HepG2 (cell line): Measurements from ENCODE around the gene PITPNM2. TPM values are rescaled to one million over a fixed set of nuclear protein-coding genes. Genes with fewer than 3 reads are reported as not detected.

ENCODE experiments used
- ATAC-seq: fragments of 200-7000 bp; cut with Tn5 transposase; 3 replicates; pipeline ENCODE4 v1.9.1; 2020; ENCODE audit warnings: mild to moderate bottlenecking, moderate library complexity
- BruUV-seq: library from RNA; stranded (reverse); fragments of 400-500 nt; replicated peaks from 2 replicates; lab custom pipeline; 2021; lab: Mats Ljungman, UMichigan
- CTCF ChIA-PET: fragments of 300-600 bp; formaldehyde crosslinking; extraction: SDS; loops from one replicate; lab custom pipeline; 2021; ENCODE audit warnings: low total read pairs, inconsistent platforms, low intra/inter-chr PET ratio; lab: Yijun Ruan, JAX
- POLR2A ChIA-PET: fragments of 350-600 bp; sonication (Branson Sonifier 250); formaldehyde crosslinking; loops from one replicate; lab custom pipeline; 2020; ENCODE audit warnings: antibody characterized with exemption, inconsistent platforms; lab: Yijun Ruan, JAX
- DNase-seq: peaks from one replicate; pipeline ENCODE4 v3.0.0-alpha.2; 2015; ENCODE audit warnings: low spot score
- FAIRE-seq: peaks from 3 replicates; lab custom pipeline; 2011; peaks lifted over from hg19 to GRCh38; lab: Jason Lieb, UNC
- H2AFZ ChIP-seq: one replicate; pipeline ENCODE4 v1.6.1; 2011; ENCODE audit warnings: low read length, inconsistent platforms
- H3K27ac ChIP-seq: fragments of 300-600 bp; 3 replicates; pipeline ENCODE4 v1.8.0; 2011; ENCODE audit warnings: mixed run types, mild to moderate bottlenecking, mixed read lengths, low read length, inconsistent platforms; ENCODE audit not compliant: insufficient read depth; ENCODE audit errors: extremely low read length
- H3K27me3 ChIP-seq, 2 experiments: fragments of 200-600 bp in 1 of 2; 2 replicates in 1 of 2; 3 replicates in 1 of 2; pipeline versions ENCODE4 v1.6.0 to v1.8.0; 2011; ENCODE audit warnings: low read length in 2 of 2, mild to moderate bottlenecking in 2 of 2, moderate library complexity in 2 of 2, inconsistent platforms in 1 of 2; ENCODE audit not compliant: insufficient read depth in 2 of 2, control insufficient read depth in 1 of 2
- H3K36me3 ChIP-seq, 2 experiments: fragments of 200-600 bp in 1 of 2; replicated peaks in 1 of 2; 2 replicates in 1 of 2; 3 replicates in 1 of 2; pipeline versions ENCODE4 v1.5.1 to v1.8.0; 2011; ENCODE audit warnings: low read length in 2 of 2, inconsistent platforms in 1 of 2; ENCODE audit not compliant: insufficient read depth in 2 of 2, control insufficient read depth in 1 of 2
- H3K4me1 ChIP-seq: 2 replicates; pipeline ENCODE4 v1.5.1; 2012; ENCODE audit warnings: low read length, inconsistent platforms; ENCODE audit not compliant: insufficient read depth
- H3K4me2 ChIP-seq: 2 replicates; pipeline ENCODE4 v1.6.0; 2011; ENCODE audit warnings: low read depth, low read length, inconsistent platforms
- H3K4me3 ChIP-seq, 3 experiments: fragments of 200-600 bp in 1 of 3; sonication (generic), shearing (Covaris generic) in 1 of 3; replicated peaks in 1 of 3; 2 replicates each; pipeline ENCODE4 v1.5.1; 2011 to 2016; ENCODE audit warnings: low read length in 3 of 3, inconsistent platforms in 2 of 3, low read depth in 2 of 3, mild to moderate bottlenecking in 2 of 3, control low read depth in 1 of 3, mixed read lengths in 1 of 3; ENCODE audit not compliant: insufficient read depth in 1 of 3
- H3K79me2 ChIP-seq: one replicate; pipeline ENCODE4 v1.6.1; 2011; ENCODE audit warnings: low read length, inconsistent platforms; ENCODE audit not compliant: insufficient read depth
- H3K9ac ChIP-seq: 2 replicates; pipeline ENCODE4 v1.6.0; 2011; ENCODE audit warnings: mild to moderate bottlenecking, low read depth, low read length, inconsistent platforms; ENCODE audit not compliant: insufficient read depth
- H3K9me3 ChIP-seq: 2 replicates; pipeline ENCODE4 v1.5.1; 2012; ENCODE audit warnings: mild to moderate bottlenecking, low read length
- H4K20me1 ChIP-seq: 2 replicates; pipeline ENCODE4 v1.6.0; 2011; ENCODE audit warnings: inconsistent platforms, mild to moderate bottlenecking, low read length, moderate library complexity; ENCODE audit not compliant: insufficient read depth
- GLI4 ChIP-seq: sonication (generic); formaldehyde crosslinking; IDR thresholded peaks from 2 replicates; pipeline ENCODE4 v1.5.1; 2020; ENCODE audit warnings: missing genetic modification reagents, mild to moderate bottlenecking, moderate library complexity, borderline replicate concordance
- HNRNPUL1 ChIP-seq: fragments of 200-400 bp; formaldehyde crosslinking; IDR thresholded peaks from 2 replicates; pipeline ENCODE4 v1.6.1; 2017; ENCODE audit warnings: low read depth, mild to moderate bottlenecking, low read length, moderate library complexity
- NFE2L1 ChIP-seq: sonication (generic); formaldehyde crosslinking; IDR thresholded peaks from 2 replicates; pipeline ENCODE4 v1.4.0; 2020; ENCODE audit warnings: missing genetic modification reagents, mild to moderate bottlenecking, borderline replicate concordance
- NFKB2 ChIP-seq: sonication (generic); formaldehyde crosslinking; IDR thresholded peaks from 2 replicates; pipeline ENCODE4 v1.4.0; 2020; ENCODE audit warnings: missing genetic modification reagents, borderline replicate concordance
- NKX3-1 ChIP-seq: sonication (generic); formaldehyde crosslinking; IDR thresholded peaks from 2 replicates; pipeline ENCODE4 v1.5.0; 2020; ENCODE audit warnings: missing genetic modification reagents
- NR2F2 ChIP-seq: IDR thresholded peaks from 2 replicates; pipeline ENCODE4 v1.6.1; 2012; ENCODE audit warnings: low read depth, inconsistent platforms, borderline replicate concordance
- RORA ChIP-seq: sonication (generic); formaldehyde crosslinking; IDR thresholded peaks from 2 replicates; pipeline ENCODE4 v1.5.0; 2020; ENCODE audit warnings: mild to moderate bottlenecking, missing genetic modification reagents, moderate library complexity
- SATB2 ChIP-seq: sonication (generic); formaldehyde crosslinking; IDR thresholded peaks from 2 replicates; pipeline ENCODE4 v1.5.0; 2020; ENCODE audit warnings: missing genetic modification reagents
- SSRP1 ChIP-seq: IDR thresholded peaks from 2 replicates; pipeline ENCODE4 v1.6.1; 2016; ENCODE audit warnings: control low read depth
- TBP ChIP-seq: sonication (generic); formaldehyde crosslinking; IDR thresholded peaks from 2 replicates; pipeline ENCODE4 v1.5.0; 2020; ENCODE audit warnings: missing genetic modification reagents
- ZNF878 ChIP-seq: sonication (generic); formaldehyde crosslinking; IDR thresholded peaks from 2 replicates; pipeline ENCODE4 v1.8.1; 2023; ENCODE audit warnings: mild to moderate bottlenecking, missing genetic modification reagents, moderate library complexity
- WGBS: methylation state at CpG from one replicate; pipeline ENCODE4 v1.1.6; 2017; ENCODE audit warnings: low lambda C conversion rate; 5-methylcytosine and 5-hydroxymethylcytosine counted together
- in situ Hi-C: cut with HindIII; loops from 2 replicates; pipeline ENCODE4 v1.10.0; 2017; ENCODE audit warnings: low pct_unique_long_range_greater_than_20kb; ENCODE audit not compliant: extremely low pct_ligation_motif_present
- intact Hi-C: fragments of 100-400 bp; cut with micrococcal nuclease; formaldehyde crosslinking; loops from one replicate; pipeline ENCODE4 v1.10.0; 2022; ENCODE audit not compliant: unreplicated experiment
- polyA plus RNA-seq, 8 experiments: library from polyadenylated mRNA; depleted of rRNA in 3 of 8; stranded (reverse) in 7 of 8; unstranded in 1 of 8; fragments of >200 nt; fragmentation: Illumina TruSeq in 4 of 8; extraction: Trizol in 4 of 8; gene quantifications; 2 replicates each; pipeline versions ENCODE4 v1.2.1 to v1.2.3, GENCODE V29; 2011 to 2016; ENCODE audit warnings: low read depth in 4 of 8, missing spikeins in 1 of 8, mixed read lengths in 1 of 8; ENCODE audit not compliant: insufficient read depth in 1 of 8
- total RNA-seq, 5 experiments: library from RNA; depleted of rRNA; stranded (reverse); fragments of >200 nt; fragmentation: Illumina TruSeq; extraction: Trizol; gene quantifications; 2 replicates each; pipeline ENCODE4 v1.2.3, GENCODE V29; 2016; ENCODE audit warnings: low read depth in 1 of 5
- TF ChIP-seq, protein P1 (sequence below): sonication (generic); formaldehyde crosslinking; IDR thresholded peaks from 2 replicates; pipeline ENCODE4 v1.4.0; 2020; ENCODE audit warnings: mild to moderate bottlenecking, missing genetic modification reagents
- TF ChIP-seq, protein P2 (sequence below): sonication (generic); formaldehyde crosslinking; IDR thresholded peaks from 2 replicates; pipeline ENCODE4 v1.4.0; 2020; ENCODE audit warnings: missing genetic modification reagents

Gene PITPNM2
- total and polyA plus RNA-seq, 2 of the 13 experiments (the other 11 are each of a cell fraction or from before 2014, with no cell fraction given): 4.2 to 5.3 TPM

DNA sequence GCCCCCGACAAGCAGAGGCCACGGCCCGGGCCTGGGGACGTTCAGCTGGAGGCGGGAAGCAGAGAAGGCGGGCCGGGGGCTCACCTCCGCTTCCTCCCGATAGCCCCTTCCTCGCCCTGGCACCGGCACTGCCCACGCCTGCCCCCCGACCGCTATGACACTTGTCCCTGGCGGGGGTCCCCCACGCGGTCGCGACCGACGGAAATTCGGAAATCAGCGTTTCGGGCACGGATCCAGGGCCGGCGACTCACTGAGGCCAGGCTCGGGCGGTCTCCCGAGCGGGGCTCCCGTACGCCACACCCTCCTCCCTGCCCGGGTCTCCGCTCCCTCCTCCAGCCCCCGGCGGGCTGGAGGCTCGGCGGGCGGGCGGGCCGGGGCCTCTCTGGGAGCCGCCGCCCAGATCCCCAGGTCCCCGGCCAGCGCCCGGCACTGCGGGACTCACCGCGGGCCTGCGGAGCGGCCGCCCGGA is 581 bp downstream of the PITPNM2 start (continued):
- TF ChIP-seq TBP (CRISPR knock-in tag) (no peak), RORA (no peak), SATB2 (no peak), NR2F2 (no peak), HNRNPUL1 (no peak), GLI4 (CRISPR knock-in tag) (no peak)

DNA sequence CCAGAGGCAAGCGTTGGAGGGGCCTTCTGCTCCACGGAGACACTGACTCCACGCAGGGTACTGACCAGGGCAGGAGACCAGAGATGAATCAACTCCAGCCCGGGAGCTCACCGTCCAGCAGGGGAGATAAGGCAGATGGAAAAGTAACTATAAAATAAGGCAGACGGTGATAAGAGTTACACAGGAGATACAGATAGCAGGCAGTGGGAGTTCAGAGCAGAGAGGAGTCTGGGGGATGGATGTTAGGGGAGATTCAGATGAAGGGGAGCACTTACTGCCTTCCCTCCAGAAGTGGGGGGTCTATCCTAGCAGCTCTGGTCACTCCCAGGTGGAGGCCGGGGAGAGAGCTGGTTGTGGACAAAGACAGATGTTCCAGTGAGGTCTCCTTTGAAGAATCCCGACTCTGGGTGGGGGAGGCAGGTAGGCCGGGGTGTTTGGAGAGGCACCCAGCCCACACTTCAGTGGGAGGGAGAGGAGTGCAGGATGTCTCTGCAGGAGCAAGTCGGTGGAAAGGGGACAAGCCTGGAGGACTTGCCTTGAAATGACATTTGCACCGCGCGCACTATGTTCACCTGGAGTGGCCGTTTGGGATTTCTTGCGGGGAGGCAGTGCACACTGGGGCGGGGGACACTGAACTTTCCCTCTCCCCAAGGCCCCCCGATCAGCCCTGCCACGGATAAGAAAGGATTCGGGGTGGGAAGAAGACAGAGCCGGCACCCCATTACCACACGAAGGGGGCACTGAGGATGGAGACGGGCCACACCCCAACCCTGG is 1.2 kb downstream of the PITPNM2 start:
- Histone ChIP-seq H3K27me3 (no peaks in the 10 kb centered on the region), H3K4me1 (peaks cover 73% of the 10 kb centered on the region), H3K9me3 (no peaks in the 10 kb centered on the region), H3K4me3 (peak overlapping the region; percentile 72 to 98 (median 95)), H3K9ac (peak overlapping the region; percentile 85), H2AFZ (no peak overlapping the region), H3K79me2 (peaks cover 40% of the 10 kb centered on the region), H3K27ac (peak overlapping the region; percentile 49), H3K4me2 (peak overlapping the region; percentile 90), H3K36me3 (no peaks in the 10 kb centered on the region), H4K20me1 (no peaks in the 10 kb centered on the region)
- ATAC-seq (peak; percentile 29), DNase-seq (no peak), FAIRE-seq (no peak)
- in situ Hi-C loops (no loop called here), intact Hi-C loops (loop anchor here (5.0 kb wide), 1 partner anchor 107 kb away; no protein-coding TSS in a partner anchor)
- ChIA-PET POLR2A (interaction anchor here (0.6 to 1.7 kb wide), 3 partner anchors 9 to 23 kb away, joined by 4 to 9 read pairs (median 4); no protein-coding TSS in a partner anchor), CTCF (no interaction called here)
- TSS peak; percentile 45 for BruUV-seq
- 19% methylated on average over 13 of the region's 22 CpGs for WGBS
- TF ChIP-seq, protein P1, sequence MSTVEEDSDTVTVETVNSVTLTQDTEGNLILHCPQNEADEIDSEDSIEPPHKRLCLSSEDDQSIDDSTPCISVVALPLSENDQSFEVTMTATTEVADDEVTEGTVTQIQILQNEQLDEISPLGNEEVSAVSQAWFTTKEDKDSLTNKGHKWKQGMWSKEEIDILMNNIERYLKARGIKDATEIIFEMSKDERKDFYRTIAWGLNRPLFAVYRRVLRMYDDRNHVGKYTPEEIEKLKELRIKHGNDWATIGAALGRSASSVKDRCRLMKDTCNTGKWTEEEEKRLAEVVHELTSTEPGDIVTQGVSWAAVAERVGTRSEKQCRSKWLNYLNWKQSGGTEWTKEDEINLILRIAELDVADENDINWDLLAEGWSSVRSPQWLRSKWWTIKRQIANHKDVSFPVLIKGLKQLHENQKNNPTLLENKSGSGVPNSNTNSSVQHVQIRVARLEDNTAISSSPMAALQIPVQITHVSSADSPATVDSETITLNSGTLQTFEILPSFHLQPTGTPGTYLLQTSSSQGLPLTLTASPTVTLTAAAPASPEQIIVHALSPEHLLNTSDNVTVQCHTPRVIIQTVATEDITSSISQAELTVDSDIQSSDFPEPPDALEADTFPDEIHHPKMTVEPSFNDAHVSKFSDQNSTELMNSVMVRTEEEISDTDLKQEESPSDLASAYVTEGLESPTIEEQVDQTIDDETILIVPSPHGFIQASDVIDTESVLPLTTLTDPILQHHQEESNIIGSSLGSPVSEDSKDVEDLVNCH (CRISPR knock-in tag): no peak
- TF ChIP-seq NFKB2 (peak; percentile 69; the same call in 1 of the 2 replicates), NKX3-1 (no peak), ZNF878 (CRISPR knock-in tag) (no peak), NFE2L1 (CRISPR knock-in tag) (no peak), SSRP1 (no peak)
- TF ChIP-seq, protein P2, sequence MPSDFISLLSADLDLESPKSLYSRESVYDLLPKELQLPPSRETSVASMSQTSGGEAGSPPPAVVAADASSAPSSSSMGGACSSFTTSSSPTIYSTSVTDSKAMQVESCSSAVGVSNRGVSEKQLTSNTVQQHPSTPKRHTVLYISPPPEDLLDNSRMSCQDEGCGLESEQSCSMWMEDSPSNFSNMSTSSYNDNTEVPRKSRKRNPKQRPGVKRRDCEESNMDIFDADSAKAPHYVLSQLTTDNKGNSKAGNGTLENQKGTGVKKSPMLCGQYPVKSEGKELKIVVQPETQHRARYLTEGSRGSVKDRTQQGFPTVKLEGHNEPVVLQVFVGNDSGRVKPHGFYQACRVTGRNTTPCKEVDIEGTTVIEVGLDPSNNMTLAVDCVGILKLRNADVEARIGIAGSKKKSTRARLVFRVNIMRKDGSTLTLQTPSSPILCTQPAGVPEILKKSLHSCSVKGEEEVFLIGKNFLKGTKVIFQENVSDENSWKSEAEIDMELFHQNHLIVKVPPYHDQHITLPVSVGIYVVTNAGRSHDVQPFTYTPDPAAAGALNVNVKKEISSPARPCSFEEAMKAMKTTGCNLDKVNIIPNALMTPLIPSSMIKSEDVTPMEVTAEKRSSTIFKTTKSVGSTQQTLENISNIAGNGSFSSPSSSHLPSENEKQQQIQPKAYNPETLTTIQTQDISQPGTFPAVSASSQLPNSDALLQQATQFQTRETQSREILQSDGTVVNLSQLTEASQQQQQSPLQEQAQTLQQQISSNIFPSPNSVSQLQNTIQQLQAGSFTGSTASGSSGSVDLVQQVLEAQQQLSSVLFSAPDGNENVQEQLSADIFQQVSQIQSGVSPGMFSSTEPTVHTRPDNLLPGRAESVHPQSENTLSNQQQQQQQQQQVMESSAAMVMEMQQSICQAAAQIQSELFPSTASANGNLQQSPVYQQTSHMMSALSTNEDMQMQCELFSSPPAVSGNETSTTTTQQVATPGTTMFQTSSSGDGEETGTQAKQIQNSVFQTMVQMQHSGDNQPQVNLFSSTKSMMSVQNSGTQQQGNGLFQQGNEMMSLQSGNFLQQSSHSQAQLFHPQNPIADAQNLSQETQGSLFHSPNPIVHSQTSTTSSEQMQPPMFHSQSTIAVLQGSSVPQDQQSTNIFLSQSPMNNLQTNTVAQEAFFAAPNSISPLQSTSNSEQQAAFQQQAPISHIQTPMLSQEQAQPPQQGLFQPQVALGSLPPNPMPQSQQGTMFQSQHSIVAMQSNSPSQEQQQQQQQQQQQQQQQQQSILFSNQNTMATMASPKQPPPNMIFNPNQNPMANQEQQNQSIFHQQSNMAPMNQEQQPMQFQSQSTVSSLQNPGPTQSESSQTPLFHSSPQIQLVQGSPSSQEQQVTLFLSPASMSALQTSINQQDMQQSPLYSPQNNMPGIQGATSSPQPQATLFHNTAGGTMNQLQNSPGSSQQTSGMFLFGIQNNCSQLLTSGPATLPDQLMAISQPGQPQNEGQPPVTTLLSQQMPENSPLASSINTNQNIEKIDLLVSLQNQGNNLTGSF (CRISPR knock-in tag): no peak
